HepG2 (cell line): ENCODE data around the gene UBL5. TPM values are rescaled to one million over a fixed set of nuclear protein-coding genes. Genes with fewer than 3 reads are reported as not detected.

ENCODE experiments used
- ATAC-seq: fragments of 200-7000 bp; cut with Tn5 transposase; 3 replicates; pipeline ENCODE4 v1.9.1; 2020; ENCODE audit warnings: mild to moderate bottlenecking, moderate library complexity
- BruUV-seq: library from RNA; stranded (reverse); fragments of 400-500 nt; replicated peaks from 2 replicates; lab custom pipeline; 2021; lab: Mats Ljungman, UMichigan
- CTCF ChIA-PET: fragments of 300-600 bp; formaldehyde crosslinking; extraction: SDS; loops from one replicate; lab custom pipeline; 2021; ENCODE audit warnings: low total read pairs, inconsistent platforms, low intra/inter-chr PET ratio; lab: Yijun Ruan, JAX
- POLR2A ChIA-PET: fragments of 350-600 bp; sonication (Branson Sonifier 250); formaldehyde crosslinking; loops from one replicate; lab custom pipeline; 2020; ENCODE audit warnings: antibody characterized with exemption, inconsistent platforms; lab: Yijun Ruan, JAX
- DNase-seq: peaks from one replicate; pipeline ENCODE4 v3.0.0-alpha.2; 2015; ENCODE audit warnings: low spot score
- FAIRE-seq: peaks from 3 replicates; lab custom pipeline; 2011; peaks lifted over from hg19 to GRCh38; lab: Jason Lieb, UNC
- H2AFZ ChIP-seq: one replicate; pipeline ENCODE4 v1.6.1; 2011; ENCODE audit warnings: low read length, inconsistent platforms
- H3K27ac ChIP-seq: fragments of 300-600 bp; 3 replicates; pipeline ENCODE4 v1.8.0; 2011; ENCODE audit warnings: mixed run types, mild to moderate bottlenecking, mixed read lengths, low read length, inconsistent platforms; ENCODE audit not compliant: insufficient read depth; ENCODE audit errors: extremely low read length
- H3K27me3 ChIP-seq, 2 experiments: fragments of 200-600 bp in 1 of 2; 2 replicates in 1 of 2; 3 replicates in 1 of 2; pipeline versions ENCODE4 v1.6.0 to v1.8.0; 2011; ENCODE audit warnings: low read length in 2 of 2, mild to moderate bottlenecking in 2 of 2, moderate library complexity in 2 of 2, inconsistent platforms in 1 of 2; ENCODE audit not compliant: insufficient read depth in 2 of 2, control insufficient read depth in 1 of 2
- H3K36me3 ChIP-seq, 2 experiments: fragments of 200-600 bp in 1 of 2; replicated peaks in 1 of 2; 2 replicates in 1 of 2; 3 replicates in 1 of 2; pipeline versions ENCODE4 v1.5.1 to v1.8.0; 2011; ENCODE audit warnings: low read length in 2 of 2, inconsistent platforms in 1 of 2; ENCODE audit not compliant: insufficient read depth in 2 of 2, control insufficient read depth in 1 of 2
- H3K4me1 ChIP-seq: 2 replicates; pipeline ENCODE4 v1.5.1; 2012; ENCODE audit warnings: low read length, inconsistent platforms; ENCODE audit not compliant: insufficient read depth
- H3K4me2 ChIP-seq: 2 replicates; pipeline ENCODE4 v1.6.0; 2011; ENCODE audit warnings: low read depth, low read length, inconsistent platforms
- H3K4me3 ChIP-seq, 3 experiments: fragments of 200-600 bp in 1 of 3; sonication (generic), shearing (Covaris generic) in 1 of 3; replicated peaks in 1 of 3; 2 replicates each; pipeline ENCODE4 v1.5.1; 2011 to 2016; ENCODE audit warnings: low read length in 3 of 3, inconsistent platforms in 2 of 3, low read depth in 2 of 3, mild to moderate bottlenecking in 2 of 3, control low read depth in 1 of 3, mixed read lengths in 1 of 3; ENCODE audit not compliant: insufficient read depth in 1 of 3
- H3K79me2 ChIP-seq: one replicate; pipeline ENCODE4 v1.6.1; 2011; ENCODE audit warnings: low read length, inconsistent platforms; ENCODE audit not compliant: insufficient read depth
- H3K9ac ChIP-seq: 2 replicates; pipeline ENCODE4 v1.6.0; 2011; ENCODE audit warnings: mild to moderate bottlenecking, low read depth, low read length, inconsistent platforms; ENCODE audit not compliant: insufficient read depth
- H3K9me3 ChIP-seq: 2 replicates; pipeline ENCODE4 v1.5.1; 2012; ENCODE audit warnings: mild to moderate bottlenecking, low read length
- H4K20me1 ChIP-seq: 2 replicates; pipeline ENCODE4 v1.6.0; 2011; ENCODE audit warnings: inconsistent platforms, mild to moderate bottlenecking, low read length, moderate library complexity; ENCODE audit not compliant: insufficient read depth
- SP4 ChIP-seq: sonication (generic); formaldehyde crosslinking; IDR thresholded peaks from 2 replicates; pipeline ENCODE4 v1.8.1; 2023; ENCODE audit warnings: mild to moderate bottlenecking, missing genetic modification reagents
- ZFP36L2 ChIP-seq: sonication (generic); formaldehyde crosslinking; IDR thresholded peaks from 2 replicates; pipeline ENCODE4 v1.4.0; 2020; ENCODE audit warnings: missing genetic modification reagents
- ZNF160 ChIP-seq: sonication (generic); formaldehyde crosslinking; IDR thresholded peaks from 2 replicates; pipeline ENCODE4 v1.8.0; 2022; ENCODE audit warnings: mild to moderate bottlenecking, inconsistent platforms, missing genetic modification reagents
- ZNF292 ChIP-seq: sonication (generic); formaldehyde crosslinking; IDR thresholded peaks from 2 replicates; pipeline ENCODE4 v1.8.1; 2022; ENCODE audit warnings: mild to moderate bottlenecking, low read depth, missing genetic modification reagents, borderline replicate concordance
- ZNF430 ChIP-seq: sonication (generic); formaldehyde crosslinking; IDR thresholded peaks from 2 replicates; pipeline ENCODE4 v1.9.0; 2021; ENCODE audit warnings: mild to moderate bottlenecking, missing genetic modification reagents
- ZNF468 ChIP-seq: sonication (generic); formaldehyde crosslinking; IDR thresholded peaks from 2 replicates; pipeline ENCODE4 v1.8.0; 2022; ENCODE audit warnings: mild to moderate bottlenecking, moderate library complexity, missing genetic modification reagents
- WGBS: methylation state at CpG from one replicate; pipeline ENCODE4 v1.1.6; 2017; ENCODE audit warnings: low lambda C conversion rate; 5-methylcytosine and 5-hydroxymethylcytosine counted together
- in situ Hi-C: cut with HindIII; loops from 2 replicates; pipeline ENCODE4 v1.10.0; 2017; ENCODE audit warnings: low pct_unique_long_range_greater_than_20kb; ENCODE audit not compliant: extremely low pct_ligation_motif_present
- intact Hi-C: fragments of 100-400 bp; cut with micrococcal nuclease; formaldehyde crosslinking; loops from one replicate; pipeline ENCODE4 v1.10.0; 2022; ENCODE audit not compliant: unreplicated experiment
- polyA plus RNA-seq, 8 experiments: library from polyadenylated mRNA; depleted of rRNA in 3 of 8; stranded (reverse) in 7 of 8; unstranded in 1 of 8; fragments of >200 nt; fragmentation: Illumina TruSeq in 4 of 8; extraction: Trizol in 4 of 8; gene quantifications; 2 replicates each; pipeline versions ENCODE4 v1.2.1 to v1.2.3, GENCODE V29; 2011 to 2016; ENCODE audit warnings: low read depth in 4 of 8, missing spikeins in 1 of 8, mixed read lengths in 1 of 8; ENCODE audit not compliant: insufficient read depth in 1 of 8
- total RNA-seq, 5 experiments: library from RNA; depleted of rRNA; stranded (reverse); fragments of >200 nt; fragmentation: Illumina TruSeq; extraction: Trizol; gene quantifications; 2 replicates each; pipeline ENCODE4 v1.2.3, GENCODE V29; 2016; ENCODE audit warnings: low read depth in 1 of 5
- TF ChIP-seq, protein P1 (sequence below): sonication (generic); formaldehyde crosslinking; IDR thresholded peaks from 2 replicates; pipeline ENCODE4 v1.4.0; 2020; ENCODE audit warnings: missing genetic modification reagents
- TF ChIP-seq, protein P2 (sequence below): sonication (generic); formaldehyde crosslinking; conservative IDR thresholded peaks from 2 replicates; pipeline ENCODE4 v1.4.0; 2020; ENCODE audit warnings: mild to moderate bottlenecking, missing genetic modification reagents, moderate library complexity
- TF ChIP-seq, protein P3 (sequence below): sonication (generic); formaldehyde crosslinking; IDR thresholded peaks from 2 replicates; pipeline ENCODE4 v1.5.1; 2020; ENCODE audit warnings: mild to moderate bottlenecking, missing genetic modification reagents, moderate library complexity
- TF ChIP-seq, protein P4 (sequence below): sonication (generic); formaldehyde crosslinking; IDR thresholded peaks from 2 replicates; pipeline ENCODE4 v1.4.0; 2020; ENCODE audit warnings: missing genetic modification reagents, mild to moderate bottlenecking, borderline replicate concordance

UBL5 gene
- total and polyA plus RNA-seq, 2 of the 13 experiments (the other 11 are each of a cell fraction or from before 2014, with no cell fraction given) = 373 to 487 TPM

DNA sequence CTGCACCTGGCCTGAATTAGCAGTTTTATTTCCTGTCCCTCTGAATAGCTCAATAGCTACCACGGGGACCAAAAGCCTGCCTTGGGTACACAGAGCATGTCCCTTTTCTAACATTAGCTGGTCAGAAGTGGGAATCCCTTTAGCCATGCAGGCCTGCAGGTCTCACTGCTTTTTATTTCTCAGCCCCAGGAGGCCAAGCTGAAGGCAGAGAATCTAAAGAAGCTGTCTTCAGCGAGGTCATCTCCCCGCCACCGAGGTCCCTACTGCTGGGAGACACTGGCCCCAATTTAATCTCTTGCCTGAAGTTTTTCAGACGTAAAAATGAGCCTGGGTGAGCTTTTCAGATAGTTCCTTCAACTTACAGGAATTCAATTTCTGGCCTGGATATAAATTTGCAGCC lies 48.1 kb downstream of the UBL5 start:
- intact Hi-C loops = no loop called here
- no peak overlapping the region for H3K9ac ChIP-seq
- H4K20me1 ChIP-seq = no peaks in the 10 kb centered on the region
- peaks cover 0 to 3% of the 10 kb centered on the region in 2 experiments; a peak in 2 of 5 replicates for H3K27me3 ChIP-seq
- no peaks in the 10 kb centered on the region for H3K36me3 ChIP-seq
- BruUV-seq = no TSS peak
- no peaks in the 10 kb centered on the region for H3K9me3 ChIP-seq
- 35% methylated on average over 5 of the region's 5 CpGs for WGBS
- DNase-seq (no peak), ATAC-seq (no peak), FAIRE-seq (no peak)
- no peaks in the 10 kb centered on the region for H3K79me2 ChIP-seq
- H3K4me1 ChIP-seq = peaks cover 17% of the 10 kb centered on the region
- ChIA-PET POLR2A (no interaction called here), CTCF (no interaction called here)
- H3K27ac ChIP-seq = no peak overlapping the region
- no peak overlapping the region for H3K4me3 ChIP-seq
- H2AFZ ChIP-seq = no peak overlapping the region
- no peak overlapping the region for H3K4me2 ChIP-seq
- in situ Hi-C loops = no loop called here
- TF ChIP-seq, protein P1, sequence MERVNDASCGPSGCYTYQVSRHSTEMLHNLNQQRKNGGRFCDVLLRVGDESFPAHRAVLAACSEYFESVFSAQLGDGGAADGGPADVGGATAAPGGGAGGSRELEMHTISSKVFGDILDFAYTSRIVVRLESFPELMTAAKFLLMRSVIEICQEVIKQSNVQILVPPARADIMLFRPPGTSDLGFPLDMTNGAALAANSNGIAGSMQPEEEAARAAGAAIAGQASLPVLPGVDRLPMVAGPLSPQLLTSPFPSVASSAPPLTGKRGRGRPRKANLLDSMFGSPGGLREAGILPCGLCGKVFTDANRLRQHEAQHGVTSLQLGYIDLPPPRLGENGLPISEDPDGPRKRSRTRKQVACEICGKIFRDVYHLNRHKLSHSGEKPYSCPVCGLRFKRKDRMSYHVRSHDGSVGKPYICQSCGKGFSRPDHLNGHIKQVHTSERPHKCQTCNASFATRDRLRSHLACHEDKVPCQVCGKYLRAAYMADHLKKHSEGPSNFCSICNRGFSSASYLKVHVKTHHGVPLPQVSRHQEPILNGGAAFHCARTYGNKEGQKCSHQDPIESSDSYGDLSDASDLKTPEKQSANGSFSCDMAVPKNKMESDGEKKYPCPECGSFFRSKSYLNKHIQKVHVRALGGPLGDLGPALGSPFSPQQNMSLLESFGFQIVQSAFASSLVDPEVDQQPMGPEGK (CRISPR knock-in tag) = no peak
- TF ChIP-seq ZNF160 = no peak
- TF ChIP-seq, protein P2, sequence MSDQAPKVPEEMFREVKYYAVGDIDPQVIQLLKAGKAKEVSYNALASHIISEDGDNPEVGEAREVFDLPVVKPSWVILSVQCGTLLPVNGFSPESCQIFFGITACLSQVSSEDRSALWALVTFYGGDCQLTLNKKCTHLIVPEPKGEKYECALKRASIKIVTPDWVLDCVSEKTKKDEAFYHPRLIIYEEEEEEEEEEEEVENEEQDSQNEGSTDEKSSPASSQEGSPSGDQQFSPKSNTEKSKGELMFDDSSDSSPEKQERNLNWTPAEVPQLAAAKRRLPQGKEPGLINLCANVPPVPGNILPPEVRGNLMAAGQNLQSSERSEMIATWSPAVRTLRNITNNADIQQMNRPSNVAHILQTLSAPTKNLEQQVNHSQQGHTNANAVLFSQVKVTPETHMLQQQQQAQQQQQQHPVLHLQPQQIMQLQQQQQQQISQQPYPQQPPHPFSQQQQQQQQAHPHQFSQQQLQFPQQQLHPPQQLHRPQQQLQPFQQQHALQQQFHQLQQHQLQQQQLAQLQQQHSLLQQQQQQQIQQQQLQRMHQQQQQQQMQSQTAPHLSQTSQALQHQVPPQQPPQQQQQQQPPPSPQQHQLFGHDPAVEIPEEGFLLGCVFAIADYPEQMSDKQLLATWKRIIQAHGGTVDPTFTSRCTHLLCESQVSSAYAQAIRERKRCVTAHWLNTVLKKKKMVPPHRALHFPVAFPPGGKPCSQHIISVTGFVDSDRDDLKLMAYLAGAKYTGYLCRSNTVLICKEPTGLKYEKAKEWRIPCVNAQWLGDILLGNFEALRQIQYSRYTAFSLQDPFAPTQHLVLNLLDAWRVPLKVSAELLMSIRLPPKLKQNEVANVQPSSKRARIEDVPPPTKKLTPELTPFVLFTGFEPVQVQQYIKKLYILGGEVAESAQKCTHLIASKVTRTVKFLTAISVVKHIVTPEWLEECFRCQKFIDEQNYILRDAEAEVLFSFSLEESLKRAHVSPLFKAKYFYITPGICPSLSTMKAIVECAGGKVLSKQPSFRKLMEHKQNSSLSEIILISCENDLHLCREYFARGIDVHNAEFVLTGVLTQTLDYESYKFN (CRISPR knock-in tag) = no peak
- TF ChIP-seq ZNF292 (CRISPR knock-in tag) = no peak
- TF ChIP-seq, protein P3, sequence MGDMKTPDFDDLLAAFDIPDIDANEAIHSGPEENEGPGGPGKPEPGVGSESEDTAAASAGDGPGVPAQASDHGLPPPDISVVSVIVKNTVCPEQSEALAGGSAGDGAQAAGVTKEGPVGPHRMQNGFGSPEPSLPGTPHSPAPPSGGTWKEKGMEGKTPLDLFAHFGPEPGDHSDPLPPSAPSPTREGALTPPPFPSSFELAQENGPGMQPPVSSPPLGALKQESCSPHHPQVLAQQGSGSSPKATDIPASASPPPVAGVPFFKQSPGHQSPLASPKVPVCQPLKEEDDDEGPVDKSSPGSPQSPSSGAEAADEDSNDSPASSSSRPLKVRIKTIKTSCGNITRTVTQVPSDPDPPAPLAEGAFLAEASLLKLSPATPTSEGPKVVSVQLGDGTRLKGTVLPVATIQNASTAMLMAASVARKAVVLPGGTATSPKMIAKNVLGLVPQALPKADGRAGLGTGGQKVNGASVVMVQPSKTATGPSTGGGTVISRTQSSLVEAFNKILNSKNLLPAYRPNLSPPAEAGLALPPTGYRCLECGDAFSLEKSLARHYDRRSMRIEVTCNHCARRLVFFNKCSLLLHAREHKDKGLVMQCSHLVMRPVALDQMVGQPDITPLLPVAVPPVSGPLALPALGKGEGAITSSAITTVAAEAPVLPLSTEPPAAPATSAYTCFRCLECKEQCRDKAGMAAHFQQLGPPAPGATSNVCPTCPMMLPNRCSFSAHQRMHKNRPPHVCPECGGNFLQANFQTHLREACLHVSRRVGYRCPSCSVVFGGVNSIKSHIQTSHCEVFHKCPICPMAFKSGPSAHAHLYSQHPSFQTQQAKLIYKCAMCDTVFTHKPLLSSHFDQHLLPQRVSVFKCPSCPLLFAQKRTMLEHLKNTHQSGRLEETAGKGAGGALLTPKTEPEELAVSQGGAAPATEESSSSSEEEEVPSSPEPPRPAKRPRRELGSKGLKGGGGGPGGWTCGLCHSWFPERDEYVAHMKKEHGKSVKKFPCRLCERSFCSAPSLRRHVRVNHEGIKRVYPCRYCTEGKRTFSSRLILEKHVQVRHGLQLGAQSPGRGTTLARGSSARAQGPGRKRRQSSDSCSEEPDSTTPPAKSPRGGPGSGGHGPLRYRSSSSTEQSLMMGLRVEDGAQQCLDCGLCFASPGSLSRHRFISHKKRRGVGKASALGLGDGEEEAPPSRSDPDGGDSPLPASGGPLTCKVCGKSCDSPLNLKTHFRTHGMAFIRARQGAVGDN (CRISPR knock-in tag) = no peak
- TF ChIP-seq ZNF468 (CRISPR knock-in tag) = no peak
- no peak for TF ChIP-seq ZFP36L2
- TF ChIP-seq SP4 (CRISPR knock-in tag) = no peak
- TF ChIP-seq, protein P4, sequence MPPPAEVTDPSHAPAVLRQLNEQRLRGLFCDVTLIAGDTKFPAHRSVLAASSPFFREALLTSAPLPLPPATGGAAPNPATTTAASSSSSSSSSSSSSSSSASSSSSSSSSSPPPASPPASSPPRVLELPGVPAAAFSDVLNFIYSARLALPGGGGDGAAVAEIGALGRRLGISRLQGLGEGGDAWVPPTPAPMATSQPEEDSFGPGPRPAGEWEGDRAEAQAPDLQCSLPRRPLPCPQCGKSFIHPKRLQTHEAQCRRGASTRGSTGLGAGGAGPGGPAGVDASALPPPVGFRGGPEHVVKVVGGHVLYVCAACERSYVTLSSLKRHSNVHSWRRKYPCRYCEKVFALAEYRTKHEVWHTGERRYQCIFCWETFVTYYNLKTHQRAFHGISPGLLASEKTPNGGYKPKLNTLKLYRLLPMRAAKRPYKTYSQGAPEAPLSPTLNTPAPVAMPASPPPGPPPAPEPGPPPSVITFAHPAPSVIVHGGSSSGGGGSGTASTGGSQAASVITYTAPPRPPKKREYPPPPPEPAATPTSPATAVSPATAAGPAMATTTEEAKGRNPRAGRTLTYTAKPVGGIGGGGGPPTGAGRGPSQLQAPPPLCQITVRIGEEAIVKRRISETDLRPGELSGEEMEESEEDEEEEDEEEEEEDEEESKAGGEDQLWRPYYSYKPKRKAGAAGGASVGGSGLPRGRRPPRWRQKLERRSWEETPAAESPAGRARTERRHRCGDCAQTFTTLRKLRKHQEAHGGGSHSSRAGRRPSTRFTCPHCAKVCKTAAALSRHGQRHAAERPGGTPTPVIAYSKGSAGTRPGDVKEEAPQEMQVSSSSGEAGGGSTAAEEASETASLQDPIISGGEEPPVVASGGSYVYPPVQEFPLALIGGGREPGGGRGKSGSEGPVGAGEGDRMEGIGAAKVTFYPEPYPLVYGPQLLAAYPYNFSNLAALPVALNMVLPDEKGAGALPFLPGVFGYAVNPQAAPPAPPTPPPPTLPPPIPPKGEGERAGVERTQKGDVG (CRISPR knock-in tag) = no peak
- no peak for TF ChIP-seq ZNF430 (CRISPR knock-in tag)
